Stimulated activated CD8-positive, alpha-beta memory T cell treated with anti-CD3 and anti-CD28 coated beads, Interleukin-7, amount 100 ng/mL, for 4 hours (primary cell): Measurements from ENCODE around the gene GIMAP6.
"Not testable (repeated sequence)": the region's sequence is repeated elsewhere in the genome, so short reads cannot be mapped to it uniquely, and the experiment has no call there.

Source experiments
- DNase-seq, 2 donors: peaks; one replicate each; pipeline ENCODE4 v3.0.0-alpha.2; 2020; ENCODE audit warnings: low read depth in 2 of 2

The GIMAP6 gene

GRCh38 chr7:150585199-150585598, 47.0 kb downstream of the GIMAP6 start:
- DNase-seq = no peak

- no peak for DNase-seq
These were observed 51.4 kb downstream of the GIMAP6 start for GRCh38 chr7:150580638-150581394.

DNA sequence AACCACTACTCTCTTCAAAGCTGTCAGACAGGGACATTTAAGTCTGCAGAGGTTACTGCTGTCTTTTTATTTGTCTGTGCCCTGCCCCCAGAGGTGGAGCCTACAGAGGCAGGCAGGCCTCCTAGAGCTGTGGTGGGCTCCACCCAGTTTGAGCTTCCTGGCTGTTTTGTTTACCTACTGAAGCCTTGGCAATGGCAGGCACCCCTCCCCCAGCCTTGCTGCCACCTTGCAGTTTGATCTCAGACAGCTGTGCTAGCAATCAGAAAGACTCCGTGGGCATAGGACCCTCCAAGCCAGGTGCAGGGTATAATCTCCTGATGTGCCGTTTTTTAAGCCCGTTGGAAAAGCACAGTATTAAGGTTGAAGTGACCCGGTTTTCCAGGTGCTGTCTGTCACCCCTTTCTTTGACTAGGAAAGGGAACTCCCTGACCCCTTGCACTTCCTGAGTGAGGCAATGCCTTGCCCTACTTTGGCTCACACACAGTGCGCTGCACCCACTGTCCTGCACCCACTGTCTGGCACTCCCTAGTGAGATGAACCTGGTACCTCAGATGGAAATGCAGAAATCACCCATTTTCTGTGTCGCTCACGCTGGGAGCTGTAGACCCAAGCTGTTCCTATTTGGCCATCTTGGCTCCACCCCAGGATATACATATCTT, 52.1 kb downstream of the GIMAP6 start:
- DNase-seq = not testable (repeated sequence)
